ENCODE data around the gene SMIM10.
"Not testable (repeated sequence)": the region's sequence is repeated elsewhere in the genome, so short reads cannot be mapped to it uniquely, and the experiment has no call there.

GRCh38 chrX:135019890-135020289 lies 29.1 kb downstream of the SMIM10 start:
- TF ChIP-seq, protein P1, sequence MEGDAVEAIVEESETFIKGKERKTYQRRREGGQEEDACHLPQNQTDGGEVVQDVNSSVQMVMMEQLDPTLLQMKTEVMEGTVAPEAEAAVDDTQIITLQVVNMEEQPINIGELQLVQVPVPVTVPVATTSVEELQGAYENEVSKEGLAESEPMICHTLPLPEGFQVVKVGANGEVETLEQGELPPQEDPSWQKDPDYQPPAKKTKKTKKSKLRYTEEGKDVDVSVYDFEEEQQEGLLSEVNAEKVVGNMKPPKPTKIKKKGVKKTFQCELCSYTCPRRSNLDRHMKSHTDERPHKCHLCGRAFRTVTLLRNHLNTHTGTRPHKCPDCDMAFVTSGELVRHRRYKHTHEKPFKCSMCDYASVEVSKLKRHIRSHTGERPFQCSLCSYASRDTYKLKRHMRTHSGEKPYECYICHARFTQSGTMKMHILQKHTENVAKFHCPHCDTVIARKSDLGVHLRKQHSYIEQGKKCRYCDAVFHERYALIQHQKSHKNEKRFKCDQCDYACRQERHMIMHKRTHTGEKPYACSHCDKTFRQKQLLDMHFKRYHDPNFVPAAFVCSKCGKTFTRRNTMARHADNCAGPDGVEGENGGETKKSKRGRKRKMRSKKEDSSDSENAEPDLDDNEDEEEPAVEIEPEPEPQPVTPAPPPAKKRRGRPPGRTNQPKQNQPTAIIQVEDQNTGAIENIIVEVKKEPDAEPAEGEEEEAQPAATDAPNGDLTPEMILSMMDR (conservative IDR thresholded peaks at IDR 0.05; ENCODE audit: low read depth, low read length), result not testable (repeated sequence)
- TF ChIP-seq EZH2 (IDR thresholded peaks at IDR 0.05; ENCODE audit: borderline replicate concordance, low read depth, low read length, poor library complexity, severe bottlenecking), result not testable (repeated sequence)

All from A673 (cell line).